Astrocyte (in vitro differentiated cells and primary cell): ENCODE measurements around the gene JAGN1.

Experiments used
- CTCF ChIP-seq: IDR thresholded peaks from 2 replicates; pipeline ENCODE4 v1.5.1; 2011; ENCODE audit warnings: low read depth, mild to moderate bottlenecking, inconsistent platforms, low read length, moderate library complexity; ENCODE audit not compliant: insufficient read depth
- EZH2 ChIP-seq: IDR thresholded peaks from 2 replicates; pipeline ENCODE4 v1.6.1; 2012; ENCODE audit warnings: mild to moderate bottlenecking, low read length, inconsistent platforms; ENCODE audit not compliant: insufficient read depth

DNA sequence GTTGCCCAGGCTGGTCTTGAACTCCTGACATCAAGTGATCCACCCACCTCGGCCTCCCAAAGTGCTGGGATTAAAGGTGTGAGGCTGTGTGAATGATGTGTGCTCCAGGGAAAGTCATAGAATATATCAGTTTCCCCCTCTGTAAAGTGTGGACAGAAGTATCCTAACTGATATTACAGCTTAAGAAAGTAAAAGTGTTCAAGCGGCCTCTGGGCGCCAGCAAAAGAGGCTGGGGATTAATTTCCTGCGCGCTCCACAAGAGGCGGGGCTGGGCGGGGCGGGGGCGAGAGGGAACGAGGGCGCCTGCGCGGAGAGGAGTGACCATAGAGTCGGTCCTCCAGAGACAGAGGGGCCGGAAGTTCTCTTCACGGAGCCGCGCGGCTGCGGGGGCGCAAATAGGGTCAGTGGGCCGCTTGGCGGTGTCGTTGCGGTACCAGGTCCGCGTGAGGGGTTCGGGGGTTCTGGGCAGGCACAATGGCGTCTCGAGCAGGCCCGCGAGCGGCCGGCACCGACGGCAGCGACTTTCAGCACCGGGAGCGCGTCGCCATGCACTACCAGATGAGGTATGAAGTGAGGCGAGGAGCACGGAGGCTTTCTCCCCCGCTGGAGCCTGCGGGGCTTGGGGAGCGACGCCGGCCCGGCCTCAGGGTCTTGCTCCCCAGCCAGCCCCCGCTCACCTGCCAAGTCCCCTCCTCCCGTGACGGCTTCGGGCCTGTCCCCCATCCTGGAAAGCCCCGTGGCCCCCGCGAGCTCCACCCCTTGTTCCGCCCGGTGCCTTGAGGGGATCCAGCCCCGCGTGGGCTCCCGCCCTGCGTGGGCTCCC is at the start of gene JAGN1:
- TF ChIP-seq CTCF, result no peak
- no peak for TF ChIP-seq EZH2
